Daoy (cell line): ENCODE results near the gene RNASE7. TPM values are rescaled to one million over a fixed set of nuclear protein-coding genes. Genes with fewer than 3 reads are reported as not detected.
"Not testable (repeated sequence)": the region's sequence is repeated elsewhere in the genome, so short reads cannot be mapped to it uniquely, and the experiment has no call there.

ENCODE experiments used
- DNase-seq: peaks from one replicate; pipeline ENCODE4 v3.0.0-alpha.2; 2015; ENCODE audit warnings: low read depth
- total RNA-seq: library from RNA; depleted of rRNA; stranded (reverse); fragments of >200 nt; shearing (Covaris generic); gene quantifications from 2 replicates; pipeline ENCODE4 v1.2.3, GENCODE V29; 2014; rRNA removed

RNASE7 gene
- not detected in 2 replicates for total RNA-seq

DNA sequence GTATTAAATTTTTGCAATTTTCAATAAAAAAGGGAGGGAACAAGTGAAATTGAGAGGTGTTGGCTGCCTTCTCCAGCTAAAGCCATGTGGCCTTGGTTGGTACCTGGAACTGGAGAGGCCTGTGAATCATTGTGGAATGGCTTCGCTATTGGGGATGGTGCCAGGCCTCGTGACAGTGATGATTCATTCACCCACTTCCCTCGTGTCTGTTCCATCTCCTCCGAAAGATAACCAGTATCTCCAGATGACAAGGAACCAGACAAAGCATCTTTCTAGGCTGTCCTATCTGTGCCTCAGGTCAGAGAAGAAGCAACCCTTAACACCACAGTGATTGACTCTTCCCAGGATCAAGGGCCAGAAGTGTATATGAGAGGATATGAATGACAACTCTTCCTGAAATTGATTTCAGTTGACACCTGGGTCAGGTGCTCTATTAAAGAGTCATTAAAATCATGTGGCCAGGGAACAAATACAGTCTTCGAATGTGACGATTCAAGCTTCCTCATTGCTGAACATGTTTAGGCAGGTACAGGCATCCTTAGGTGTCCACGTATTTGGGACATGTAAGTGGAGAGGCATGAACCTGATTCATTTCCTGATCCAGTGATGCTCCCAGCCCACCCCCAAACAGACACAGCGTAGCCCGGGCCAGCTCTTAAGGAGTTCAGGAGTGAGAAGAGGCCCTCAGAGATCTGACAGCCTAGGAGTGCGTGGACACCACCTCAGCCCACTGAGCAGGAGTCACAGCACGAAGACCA is at the start of gene RNASE7:
TSS of gene RNASE7 (plus strand) at position 687 of the 758 bp plus-strand sequence. CDS start 631 bp downstream, outside the sequence.
- DNase-seq = peak; percentile 49

DNA sequence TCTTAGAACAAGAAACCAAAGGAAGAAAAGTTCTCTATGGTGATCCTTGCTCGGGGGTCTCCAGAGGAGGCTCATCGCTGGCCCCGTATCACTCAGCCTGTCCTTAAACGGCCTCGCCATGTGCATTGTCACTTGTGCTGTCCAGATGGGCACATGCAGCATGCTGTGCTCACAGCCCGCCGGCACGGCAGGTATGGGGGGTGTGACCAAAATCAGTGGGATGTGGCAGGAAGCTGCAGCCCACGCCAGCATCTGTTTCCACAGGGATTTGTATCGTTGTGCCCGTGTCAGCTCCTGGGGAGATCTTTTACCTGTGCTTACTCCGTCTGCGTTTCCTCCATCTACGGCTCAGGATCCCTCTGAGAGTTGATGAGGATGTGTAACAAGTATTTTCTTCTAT is 45.6 kb upstream of the RNASE7 start:
- no peak for DNase-seq

DNA sequence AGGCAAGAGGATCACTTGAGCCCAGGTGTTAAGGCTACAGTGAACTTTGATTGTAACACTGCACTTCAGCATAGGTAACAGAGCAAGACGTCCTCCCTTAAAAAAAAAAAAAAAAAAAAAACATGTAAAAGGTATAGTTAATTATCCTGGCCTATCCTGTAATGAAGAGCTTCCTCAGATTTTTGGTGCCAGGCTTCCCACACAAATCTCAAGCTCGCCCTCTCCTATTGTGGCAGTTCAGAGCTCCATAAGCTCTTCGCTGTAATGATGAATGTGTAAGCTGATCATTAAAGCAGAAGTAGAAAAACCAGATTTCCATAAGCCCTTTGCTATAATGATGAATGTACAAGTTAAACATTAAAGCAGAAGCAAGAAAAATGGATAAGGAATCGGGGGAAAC is 45.0 kb upstream of the RNASE7 start:
- DNase-seq = no peak

DNA sequence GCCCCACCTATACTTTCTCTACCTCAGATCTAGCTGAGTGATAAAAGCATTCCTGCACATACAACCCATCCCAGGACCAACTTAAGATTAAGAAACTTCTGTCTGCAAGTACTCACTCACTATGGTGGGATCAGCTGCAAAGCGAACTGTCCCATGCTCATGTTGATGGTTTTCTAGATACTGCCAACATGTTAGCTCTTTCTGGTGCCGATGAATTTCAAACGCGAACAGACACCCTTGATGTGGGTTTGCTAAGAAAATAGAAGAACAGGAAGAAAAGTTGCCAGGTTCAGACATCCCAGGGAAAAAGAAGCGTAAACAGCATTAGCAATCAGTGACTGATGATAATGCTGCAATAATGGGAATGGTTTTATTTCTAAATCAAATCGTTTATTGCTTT is 44.6 kb upstream of the RNASE7 start:
- DNase-seq = no peak

DNA sequence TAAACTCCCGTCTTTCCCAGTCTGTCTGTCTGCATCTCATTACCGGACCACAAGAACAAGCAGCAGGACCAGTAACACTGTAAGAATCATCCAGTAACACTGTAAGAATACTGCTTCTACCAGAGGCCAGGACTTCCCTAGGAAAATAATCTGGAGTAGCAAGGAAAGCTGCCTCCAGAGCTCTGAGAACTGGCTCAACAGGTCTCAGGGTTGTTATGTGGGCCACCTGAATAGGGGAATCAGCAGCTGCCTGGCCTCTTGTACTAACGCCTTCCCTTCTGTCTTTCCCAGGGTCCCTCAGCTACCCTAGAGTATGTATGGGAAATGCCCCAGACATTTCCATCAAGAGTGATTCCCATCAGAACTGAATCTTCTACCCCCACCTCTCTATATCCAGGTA is 44.0 kb upstream of the RNASE7 start:
- no peak for DNase-seq

DNA sequence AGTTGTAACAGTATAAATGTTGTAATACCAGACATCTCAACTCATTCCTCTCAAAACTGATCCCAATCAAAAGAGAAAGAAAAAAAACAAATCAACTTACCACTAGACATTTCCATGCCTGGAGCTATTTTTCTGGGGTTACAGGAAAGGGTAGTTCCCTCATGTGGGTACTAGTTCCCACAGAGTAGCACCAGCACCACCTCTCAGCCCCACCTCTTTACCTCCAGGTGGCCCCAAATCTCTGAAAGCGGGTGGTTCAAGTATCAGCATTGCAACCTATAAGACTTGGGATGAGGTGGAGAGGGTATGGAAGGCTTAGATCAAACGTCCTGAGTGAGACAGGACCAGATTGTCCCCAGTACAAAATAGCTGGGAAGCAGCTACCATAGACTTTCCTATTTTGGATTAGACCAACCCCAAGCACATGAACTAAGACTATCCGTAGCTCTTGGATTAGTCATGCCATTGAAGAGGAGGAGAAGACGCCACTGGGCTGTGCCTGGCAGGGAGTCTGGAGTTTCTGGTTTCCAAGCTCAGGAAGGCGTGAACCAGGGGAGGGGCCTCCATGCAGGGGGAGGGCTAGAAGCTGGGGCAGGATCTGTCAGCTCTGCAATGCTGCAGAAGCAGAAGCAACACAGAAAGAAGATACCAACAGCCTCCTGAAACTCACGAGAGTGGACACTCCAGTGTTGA is 43.3 kb upstream of the RNASE7 start, which contains the start of gene SLC39A2:
TSS of gene SLC39A2 (plus strand) at position 620 of the 693 bp plus-strand sequence. CDS start 154 bp downstream, outside the sequence.
- peak; percentile 69 for DNase-seq

GRCh38 chr14:20999591-20999990 is 42.6 kb upstream of the RNASE7 start:
- no peak for DNase-seq

- no peak for DNase-seq
Measured at GRCh38 chr14:21001218-21001617, 40.9 kb upstream of the RNASE7 start.

DNA sequence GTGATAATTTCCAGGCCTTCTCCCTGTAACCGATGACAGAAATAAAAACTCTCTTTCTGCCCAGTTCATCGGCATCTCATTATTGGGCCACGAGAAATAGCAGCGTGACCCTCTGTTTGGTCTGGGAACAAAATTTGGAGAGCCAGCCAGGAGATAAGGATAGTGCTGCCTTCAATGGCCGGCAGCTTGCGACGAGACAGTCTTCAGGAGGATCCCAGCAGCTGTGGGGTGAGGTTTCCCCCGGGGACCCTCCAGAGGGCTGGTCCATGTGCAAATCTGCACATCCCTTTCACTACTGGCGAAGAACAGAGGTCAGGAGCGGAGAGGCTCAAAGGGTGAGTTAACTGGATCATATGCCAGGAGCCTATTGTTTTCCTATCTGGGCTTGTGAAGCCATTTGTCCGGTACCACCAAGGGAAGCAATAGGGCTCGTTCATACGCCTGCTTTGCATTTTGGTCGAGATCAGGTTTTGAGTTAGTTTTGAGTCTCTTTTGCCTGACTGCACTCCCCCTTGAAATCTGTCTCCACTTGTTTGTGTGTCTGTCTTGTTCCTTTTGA is 38.3 kb upstream of the RNASE7 start:
- DNase-seq = no peak

DNA sequence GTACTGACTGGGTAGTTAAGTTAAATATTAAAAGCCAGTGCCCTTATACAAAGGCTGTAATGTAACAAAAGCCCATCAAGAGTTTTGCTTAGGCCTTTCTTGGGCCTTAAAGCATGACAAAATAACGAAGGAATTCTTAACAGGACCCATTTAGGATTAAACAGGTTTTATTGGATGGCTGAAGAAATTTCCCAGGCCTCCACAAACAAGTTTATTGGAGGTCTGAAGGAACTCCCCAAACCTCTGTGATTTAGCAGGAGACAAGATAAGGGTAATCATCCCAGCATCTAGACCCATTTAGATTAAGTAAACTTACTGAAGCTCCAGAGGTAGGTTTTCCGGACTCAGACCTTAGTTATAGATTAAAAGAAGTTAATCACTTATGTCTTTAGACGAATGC is 32.4 kb upstream of the RNASE7 start:
- DNase-seq = not testable (repeated sequence)

DNA sequence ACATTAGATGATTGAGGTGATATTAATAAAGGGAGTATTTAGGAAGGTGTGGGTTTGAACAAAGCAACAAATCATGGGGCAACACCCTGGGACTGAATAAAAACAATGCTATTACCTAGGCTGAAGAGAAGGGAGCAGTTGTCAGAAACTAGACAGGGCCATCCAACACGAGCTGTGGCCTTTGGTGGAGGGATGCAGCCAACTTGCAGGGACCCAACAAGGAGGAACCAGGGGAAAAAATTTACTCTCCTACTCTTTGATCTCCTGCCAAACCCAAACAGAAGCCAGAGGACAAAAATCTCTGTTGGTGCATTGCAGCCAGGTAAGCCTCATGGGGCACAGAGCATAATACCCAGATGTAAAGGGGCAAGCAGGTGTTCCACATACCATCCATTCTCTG is 31.0 kb upstream of the RNASE7 start:
- no peak for DNase-seq

GRCh38 chr14:21014761-21015190 is 27.4 kb upstream of the RNASE7 start:
- DNase-seq = peak; percentile 86

DNA sequence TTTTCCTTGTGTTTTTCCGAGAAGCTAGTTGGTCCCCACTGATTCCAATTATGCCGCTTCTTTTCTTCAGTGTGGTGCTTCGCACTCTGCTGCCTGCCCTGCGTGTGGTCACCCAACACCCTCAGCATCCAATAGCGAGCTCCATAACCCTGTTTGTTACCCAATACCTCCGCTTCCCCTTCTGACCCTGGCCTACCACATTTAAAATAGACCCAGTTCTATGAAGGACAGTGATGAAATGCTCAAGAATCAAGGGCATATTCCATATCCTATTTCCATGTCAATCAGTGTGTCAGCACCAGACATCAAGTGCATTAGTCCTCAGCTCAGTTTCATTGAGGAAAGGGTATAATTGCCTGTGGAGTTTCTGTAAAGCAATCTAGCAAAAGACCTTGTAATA is 26.9 kb upstream of the RNASE7 start:
- DNase-seq = no peak

- no peak for DNase-seq
Measured at GRCh38 chr14:21016413-21017190, 25.6 kb upstream of the RNASE7 start.

DNA sequence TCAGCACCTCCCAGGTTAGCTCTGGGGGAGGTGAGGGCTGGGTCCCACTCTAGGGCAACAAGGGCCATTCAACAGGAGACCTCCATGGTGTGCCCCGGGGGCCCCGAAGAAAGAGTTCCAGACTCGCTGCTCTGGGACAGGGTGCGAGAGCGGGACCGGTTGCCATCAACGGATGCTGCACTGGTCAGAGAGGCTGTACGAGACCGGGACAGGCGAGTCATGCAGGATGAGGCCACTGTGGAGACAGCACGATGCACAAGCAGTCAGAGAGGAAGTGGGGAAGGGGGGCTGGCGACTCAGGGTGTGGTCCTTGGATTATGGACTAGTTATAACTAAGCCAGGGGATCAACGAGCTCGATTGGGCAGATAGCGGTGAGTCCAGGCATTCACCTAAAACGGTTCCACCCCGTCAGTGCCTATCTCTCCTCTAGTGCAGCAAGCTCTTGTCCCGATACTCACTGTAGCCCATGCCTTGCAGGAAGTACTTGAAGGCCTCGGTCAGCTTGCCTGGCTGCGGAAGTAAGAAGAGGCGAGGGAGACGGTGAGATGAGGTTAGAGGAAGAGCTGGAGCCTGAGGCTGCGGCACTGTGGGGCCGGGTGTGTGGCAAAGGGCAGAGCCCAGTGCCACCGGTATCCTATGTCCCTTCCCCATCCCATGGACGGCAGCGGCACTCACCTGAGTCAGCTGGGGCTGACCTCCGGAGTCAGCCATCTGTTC is 24.5 kb upstream of the RNASE7 start:
- no peak for DNase-seq

- DNase-seq = no peak
Measured at GRCh38 chr14:21018286-21018685, 23.9 kb upstream of the RNASE7 start.

DNA sequence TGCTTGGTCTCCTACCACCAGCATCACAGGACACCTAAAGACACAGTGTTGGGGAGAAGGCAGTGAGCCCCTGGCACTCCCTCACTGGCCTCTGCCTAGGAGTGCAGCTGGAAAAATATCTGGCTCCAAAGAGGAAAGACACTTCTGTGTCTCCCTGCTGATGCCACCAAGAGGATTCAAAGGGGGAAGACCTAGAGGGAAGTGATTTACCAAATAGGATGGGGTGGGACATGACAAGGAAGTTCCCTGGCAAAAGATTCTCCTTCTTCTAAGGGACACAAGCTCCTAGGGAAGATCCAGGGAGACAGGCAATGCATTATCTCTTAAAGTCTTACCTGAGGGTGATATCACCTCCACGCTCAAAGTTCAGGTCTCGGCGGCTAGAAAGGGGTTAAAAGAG is 23.4 kb upstream of the RNASE7 start:
- DNase-seq = no peak

GRCh38 chr14:21019366-21019765 is 22.8 kb upstream of the RNASE7 start:
- no peak for DNase-seq

- no peak for DNase-seq
Measured at GRCh38 chr14:21020977-21021545, 21.1 kb upstream of the RNASE7 start.

DNA sequence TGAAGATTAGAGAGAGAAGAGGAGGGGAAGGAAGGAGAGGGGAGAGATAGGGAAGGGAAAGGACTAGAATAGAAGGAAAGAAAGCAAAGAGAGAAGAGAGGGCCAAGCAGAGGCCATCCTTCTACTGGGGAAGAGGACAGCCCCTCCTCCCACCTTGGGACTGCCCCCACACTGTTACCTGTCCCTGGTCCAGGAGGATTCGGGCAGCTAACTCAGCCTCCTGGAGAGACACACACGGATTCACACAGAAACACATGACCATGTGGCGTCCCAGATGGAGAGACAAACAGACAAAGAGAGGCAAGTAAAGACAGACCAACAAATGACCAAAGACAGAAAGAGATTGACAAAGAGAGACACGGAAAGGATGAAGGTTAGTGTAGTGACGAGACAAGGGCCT is 19.5 kb upstream of the RNASE7 start:
- no peak for DNase-seq

GRCh38 chr14:21023174-21023573 is 19.0 kb upstream of the RNASE7 start:
- DNase-seq = no peak
